Measurements from ENCODE around the gene NMNAT2. TPM values are rescaled to one million over a fixed set of nuclear protein-coding genes. Genes with fewer than 3 reads are reported as not detected.

The NMNAT2 gene
- total RNA-seq, 1 experiment from 2014 or later = 11.4 TPM

- Histone ChIP-seq H2BK15ac (ENCODE audit: low read depth, low read length) (no peak overlapping the region), H2BK12ac (ENCODE audit: insufficient read length, low read depth, low read length) (no peak overlapping the region), H3K27ac (ENCODE audit: insufficient read length, low read depth, low read length) (no peak overlapping the region), H3K9me3 (ENCODE audit: control insufficient read depth, low read depth, low read length) (no peaks in the 10 kb centered on the region), H2AFZ (ENCODE audit: low read length) (no peak overlapping the region), H2AK5ac (ENCODE audit: insufficient read length, low read length) (no peak overlapping the region), H3K4me1 (ENCODE audit: insufficient read depth, low read length) (no peaks in the 10 kb centered on the region), H2BK120ac (ENCODE audit: low read depth, low read length, poor library complexity, severe bottlenecking) (no peak overlapping the region), H3K14ac (ENCODE audit: insufficient read depth, low read length) (no peak overlapping the region), H3K23ac (ENCODE audit: insufficient read length, low read depth, low read length) (no peak overlapping the region), H3K4ac (ENCODE audit: low read depth, low read length) (no peak overlapping the region), H4K91ac (ENCODE audit: insufficient read length, low read depth, low read length) (no peak overlapping the region), H2BK20ac (ENCODE audit: low read depth, low read length, poor library complexity, severe bottlenecking) (no peak overlapping the region), H3T11ph (ENCODE audit: low read length) (no peak overlapping the region), H3K27me3 (ENCODE audit: insufficient read depth, low read length) (no peaks in the 10 kb centered on the region), H4K8ac (replicated peaks; ENCODE audit: insufficient read length, low read depth, low read length) (no peak overlapping the region), H3K4me2 (ENCODE audit: insufficient read depth, insufficient read length, low read length) (no peak overlapping the region), H2BK5ac (ENCODE audit: insufficient read length, low read length) (no peak overlapping the region), H3K79me1 (ENCODE audit: insufficient read depth, low read depth, low read length, poor library complexity, severe bottlenecking) (no peaks in the 10 kb centered on the region), H3K18ac (ENCODE audit: insufficient read length, low read depth, low read length) (no peak overlapping the region), H3K79me2 (ENCODE audit: insufficient read depth, low read length) (no peaks in the 10 kb centered on the region), H3K23me2 (ENCODE audit: insufficient read length, low read depth, low read length, poor library complexity, severe bottlenecking) (no peaks in the 10 kb centered on the region), H3K9ac (ENCODE audit: extremely low read depth, insufficient read length, low read length) (no peak overlapping the region), H4K5ac (ENCODE audit: insufficient read length, low read depth, low read length) (no peak overlapping the region), H4K20me1 (ENCODE audit: control insufficient read depth, insufficient read depth, insufficient read length) (no peaks in the 10 kb centered on the region), H3K56ac (ENCODE audit: insufficient read length, low read depth, low read length) (no peak overlapping the region)
- TF ChIP-seq, protein P1, sequence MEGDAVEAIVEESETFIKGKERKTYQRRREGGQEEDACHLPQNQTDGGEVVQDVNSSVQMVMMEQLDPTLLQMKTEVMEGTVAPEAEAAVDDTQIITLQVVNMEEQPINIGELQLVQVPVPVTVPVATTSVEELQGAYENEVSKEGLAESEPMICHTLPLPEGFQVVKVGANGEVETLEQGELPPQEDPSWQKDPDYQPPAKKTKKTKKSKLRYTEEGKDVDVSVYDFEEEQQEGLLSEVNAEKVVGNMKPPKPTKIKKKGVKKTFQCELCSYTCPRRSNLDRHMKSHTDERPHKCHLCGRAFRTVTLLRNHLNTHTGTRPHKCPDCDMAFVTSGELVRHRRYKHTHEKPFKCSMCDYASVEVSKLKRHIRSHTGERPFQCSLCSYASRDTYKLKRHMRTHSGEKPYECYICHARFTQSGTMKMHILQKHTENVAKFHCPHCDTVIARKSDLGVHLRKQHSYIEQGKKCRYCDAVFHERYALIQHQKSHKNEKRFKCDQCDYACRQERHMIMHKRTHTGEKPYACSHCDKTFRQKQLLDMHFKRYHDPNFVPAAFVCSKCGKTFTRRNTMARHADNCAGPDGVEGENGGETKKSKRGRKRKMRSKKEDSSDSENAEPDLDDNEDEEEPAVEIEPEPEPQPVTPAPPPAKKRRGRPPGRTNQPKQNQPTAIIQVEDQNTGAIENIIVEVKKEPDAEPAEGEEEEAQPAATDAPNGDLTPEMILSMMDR (conservative IDR thresholded peaks at IDR 0.05) = no peak
- Mint-ChIP-seq H3K27ac (no peak overlapping the region), H3K27me3 (ENCODE audit: low read depth) (no peaks in the 10 kb centered on the region), H3K36me3 (ENCODE audit: insufficient read depth in 1 of 3, low read depth in 3 of 3) (peaks cover 0 to 18% (median 0%) of the 10 kb centered on the region in 3 experiments; a peak in 4 of 7 replicates), H3K4me1 (peaks cover 14 to 20% of the 10 kb centered on the region in 2 experiments), H3K9me3 (peaks cover 10 to 14% of the 10 kb centered on the region in 2 experiments; a peak in 3 of 5 replicates), H3K4me3 (no peak overlapping the region)
- no peak for DNase-seq
- no CpG with 5 or more reads among the region's 2 CpGs for WGBS (ENCODE audit: extremely low coverage, insufficient read length, low lambda C conversion rate)
Measured at GRCh38 chr1:183432548-183432875, 14.3 kb upstream of the NMNAT2 start.
